Vagina (tissue), 2 donors: ENCODE data around the gene SLC16A8. TPM values are rescaled to one million over a fixed set of nuclear protein-coding genes. Genes with fewer than 3 reads are reported as not detected.

Source experiments
- DNase-seq, 2 donors: peaks; one replicate each; pipeline ENCODE4 v3.0.0-alpha.2; 2017; ENCODE audit errors: extremely low spot score in 2 of 2
- H3K27ac ChIP-seq: fragments of 200-600 bp; sonication (generic); one replicate; pipeline ENCODE4 v1.5.1; 2019
- H3K27me3 ChIP-seq: fragments of 200-600 bp; sonication (generic); one replicate; pipeline ENCODE4 v1.5.1; 2019
- H3K36me3 ChIP-seq, 2 donors: fragments of 200-600 bp; sonication (generic); one replicate each; pipeline ENCODE4 v1.5.1; 2017 to 2019
- H3K4me1 ChIP-seq: fragments of 200-600 bp; sonication (generic); one replicate; pipeline ENCODE4 v1.5.1; 2019
- H3K4me3 ChIP-seq, 2 donors: fragments of 200-600 bp; sonication (generic); 1 replicate in 1 of 2; 2 replicates in 1 of 2; pipeline ENCODE4 v1.5.1; 2016 to 2019
- H3K9me3 ChIP-seq: fragments of 200-600 bp; sonication (generic); one replicate; pipeline ENCODE4 v1.5.1; 2019
- POLR2A ChIP-seq, 2 donors: fragments of 450-650 bp; IDR thresholded peaks; one replicate each; pipeline ENCODE4 v1.6.1; 2017; ENCODE audit warnings: antibody characterized with exemption in 2 of 2, mild to moderate bottlenecking in 2 of 2, moderate library complexity in 2 of 2
- POLR2AphosphoS5 ChIP-seq, 2 donors: sonication (generic); formaldehyde crosslinking; IDR thresholded peaks; one replicate each; pipeline ENCODE4 v1.9.0; 2017; ENCODE audit warnings: antibody characterized with exemption in 2 of 2, mild to moderate bottlenecking in 2 of 2, low read depth in 1 of 2; ENCODE audit not compliant: insufficient read depth in 1 of 2
- intact Hi-C: fragments of 100-400 bp; cut with DNase I; formaldehyde crosslinking; loops from one replicate; pipeline ENCODE4 v1.15.1; 2023
- total RNA-seq: library from RNA; depleted of rRNA; stranded (reverse); fragments of >200 nt; gene quantifications from one replicate; pipeline ENCODE4 v1.2.3, GENCODE V29; 2016
- TF ChIP-seq, protein P1 (sequence below), 3 experiments: fragments of 450-650 bp in 2 of 3; fragments of 200-600 bp in 1 of 3; sonication (generic) in 1 of 3; IDR thresholded peaks; one replicate each; pipeline ENCODE4 v1.5.1; 2017 to 2019; ENCODE audit warnings: antibody characterized with exemption in 3 of 3, mild to moderate bottlenecking in 2 of 3, moderate library complexity in 2 of 3

SLC16A8 gene
- total RNA-seq, 1 donor from 2014 or later = 0.98 TPM

DNA sequence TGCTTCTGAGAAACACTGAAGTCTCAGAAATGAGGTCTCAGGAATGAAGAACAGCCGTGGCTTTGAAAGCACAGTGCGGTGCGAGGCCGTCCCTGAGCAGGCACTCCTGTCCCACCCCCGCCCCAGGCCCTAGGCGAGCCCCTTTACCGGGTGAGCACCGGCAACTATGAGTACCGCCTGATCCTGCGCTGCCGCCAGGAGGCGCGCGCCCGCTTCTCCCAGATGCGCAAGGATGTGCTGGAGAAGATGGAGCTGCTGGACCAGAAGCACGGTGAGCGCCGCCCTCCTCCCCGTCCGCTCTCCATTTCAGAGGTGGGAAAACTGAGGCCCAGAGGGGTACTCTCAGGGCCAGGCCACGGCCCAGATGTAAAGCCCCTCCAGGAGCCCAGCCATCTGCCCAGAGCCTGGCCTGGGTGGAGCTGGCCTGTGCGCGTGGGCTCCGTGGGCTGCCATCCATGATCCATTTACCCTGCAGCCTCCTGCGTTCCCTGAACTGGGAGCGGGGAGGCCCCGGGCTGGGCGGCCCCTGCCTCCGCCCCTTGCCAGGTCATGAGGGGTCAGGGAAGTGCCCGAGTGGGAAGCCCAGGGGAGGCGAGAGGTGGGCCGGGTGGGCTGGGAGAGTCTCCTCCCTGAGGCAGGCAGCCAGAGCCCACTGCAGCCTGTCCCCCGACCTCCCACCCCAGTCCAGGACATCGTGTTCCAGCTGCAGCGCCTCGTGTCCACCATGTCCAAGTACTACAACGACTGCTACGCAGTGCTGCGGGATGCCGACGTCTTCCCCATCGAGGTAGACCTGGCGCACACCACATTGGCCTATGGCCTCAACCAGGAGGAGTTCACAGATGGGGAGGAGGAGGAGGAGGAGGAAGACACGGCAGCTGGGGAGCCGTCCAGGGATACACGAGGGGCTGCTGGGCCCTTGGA lies 9.5 kb downstream of the SLC16A8 start:
- Histone ChIP-seq H3K4me3 (no peak overlapping the region), H3K27ac (no peak overlapping the region), H3K27me3 (no peaks in the 10 kb centered on the region), H3K9me3 (no peaks in the 10 kb centered on the region), H3K36me3 (peaks cover 0 to 36% of the 10 kb centered on the region in 2 donors), H3K4me1 (no peaks in the 10 kb centered on the region)
- TF ChIP-seq POLR2A (IDR thresholded peaks at IDR 0.05) (no peak), POLR2AphosphoS5 (IDR thresholded peaks at IDR 0.05; ENCODE audit: insufficient read depth in 1 of 2, low read depth in 1 of 2) (no peak)
- TF ChIP-seq, protein P1, sequence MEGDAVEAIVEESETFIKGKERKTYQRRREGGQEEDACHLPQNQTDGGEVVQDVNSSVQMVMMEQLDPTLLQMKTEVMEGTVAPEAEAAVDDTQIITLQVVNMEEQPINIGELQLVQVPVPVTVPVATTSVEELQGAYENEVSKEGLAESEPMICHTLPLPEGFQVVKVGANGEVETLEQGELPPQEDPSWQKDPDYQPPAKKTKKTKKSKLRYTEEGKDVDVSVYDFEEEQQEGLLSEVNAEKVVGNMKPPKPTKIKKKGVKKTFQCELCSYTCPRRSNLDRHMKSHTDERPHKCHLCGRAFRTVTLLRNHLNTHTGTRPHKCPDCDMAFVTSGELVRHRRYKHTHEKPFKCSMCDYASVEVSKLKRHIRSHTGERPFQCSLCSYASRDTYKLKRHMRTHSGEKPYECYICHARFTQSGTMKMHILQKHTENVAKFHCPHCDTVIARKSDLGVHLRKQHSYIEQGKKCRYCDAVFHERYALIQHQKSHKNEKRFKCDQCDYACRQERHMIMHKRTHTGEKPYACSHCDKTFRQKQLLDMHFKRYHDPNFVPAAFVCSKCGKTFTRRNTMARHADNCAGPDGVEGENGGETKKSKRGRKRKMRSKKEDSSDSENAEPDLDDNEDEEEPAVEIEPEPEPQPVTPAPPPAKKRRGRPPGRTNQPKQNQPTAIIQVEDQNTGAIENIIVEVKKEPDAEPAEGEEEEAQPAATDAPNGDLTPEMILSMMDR (IDR thresholded peaks at IDR 0.05) = no peak
- DNase-seq = no peak
- intact Hi-C loops = no loop called here

DNA sequence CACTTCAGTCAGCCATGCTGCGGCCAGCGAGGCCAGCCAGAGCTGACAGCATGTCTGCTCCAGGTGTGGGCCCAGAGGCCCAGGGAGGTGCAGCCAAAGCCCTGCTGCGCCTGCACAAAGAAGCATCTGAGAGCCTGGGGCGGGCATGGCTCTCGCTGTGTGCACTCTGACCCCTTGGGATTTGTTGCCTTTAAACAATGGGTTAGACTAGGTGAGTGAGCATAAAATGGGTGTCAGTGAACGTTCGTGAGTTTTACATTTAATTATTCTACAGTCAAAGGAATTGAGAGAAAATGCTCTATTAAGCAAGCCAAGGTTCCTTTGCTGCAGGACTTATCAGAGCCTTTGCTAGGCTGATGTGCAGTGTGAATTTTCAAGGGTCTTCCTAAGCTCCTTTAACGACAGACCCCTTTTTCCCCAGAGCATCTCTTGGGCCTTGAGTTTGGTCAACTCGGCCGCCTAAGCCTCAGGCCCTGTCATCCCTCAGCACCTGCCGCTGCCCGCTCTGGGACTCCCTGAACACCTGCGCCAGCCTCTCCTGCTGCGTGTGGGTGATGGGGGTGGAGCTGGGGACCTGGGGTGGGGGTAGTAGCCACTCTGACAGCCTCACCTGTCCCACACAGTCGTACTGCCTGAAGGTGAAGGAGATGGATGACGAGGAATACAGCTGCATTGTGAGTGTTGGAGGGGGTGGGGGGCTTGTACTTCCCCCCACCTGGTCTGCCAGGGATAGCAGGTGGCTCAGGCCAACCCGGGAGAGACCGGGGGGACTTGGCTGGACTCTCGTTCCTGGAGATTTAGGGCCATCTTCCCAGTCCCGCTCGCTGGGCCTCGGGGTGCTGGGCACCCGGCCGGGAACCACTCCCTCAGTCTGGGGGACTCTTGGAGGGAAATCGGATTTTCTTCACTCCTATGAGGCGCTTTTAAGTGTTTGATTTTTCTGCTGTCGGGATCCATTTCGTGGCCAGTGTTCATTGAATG lies 10.5 kb downstream of the SLC16A8 start:
- Histone ChIP-seq H3K4me1 (peaks cover 8% of the 10 kb centered on the region), H3K9me3 (no peaks in the 10 kb centered on the region), H3K36me3 (peaks cover 0 to 38% of the 10 kb centered on the region in 2 donors), H3K27me3 (no peaks in the 10 kb centered on the region), H3K27ac (no peak overlapping the region), H3K4me3 (no peak overlapping the region)
- intact Hi-C loops = no loop called here
- TF ChIP-seq POLR2A (IDR thresholded peaks at IDR 0.05) (no peak), POLR2AphosphoS5 (IDR thresholded peaks at IDR 0.05; ENCODE audit: insufficient read depth in 1 of 2, low read depth in 1 of 2) (no peak)
- no peak for DNase-seq

DNA sequence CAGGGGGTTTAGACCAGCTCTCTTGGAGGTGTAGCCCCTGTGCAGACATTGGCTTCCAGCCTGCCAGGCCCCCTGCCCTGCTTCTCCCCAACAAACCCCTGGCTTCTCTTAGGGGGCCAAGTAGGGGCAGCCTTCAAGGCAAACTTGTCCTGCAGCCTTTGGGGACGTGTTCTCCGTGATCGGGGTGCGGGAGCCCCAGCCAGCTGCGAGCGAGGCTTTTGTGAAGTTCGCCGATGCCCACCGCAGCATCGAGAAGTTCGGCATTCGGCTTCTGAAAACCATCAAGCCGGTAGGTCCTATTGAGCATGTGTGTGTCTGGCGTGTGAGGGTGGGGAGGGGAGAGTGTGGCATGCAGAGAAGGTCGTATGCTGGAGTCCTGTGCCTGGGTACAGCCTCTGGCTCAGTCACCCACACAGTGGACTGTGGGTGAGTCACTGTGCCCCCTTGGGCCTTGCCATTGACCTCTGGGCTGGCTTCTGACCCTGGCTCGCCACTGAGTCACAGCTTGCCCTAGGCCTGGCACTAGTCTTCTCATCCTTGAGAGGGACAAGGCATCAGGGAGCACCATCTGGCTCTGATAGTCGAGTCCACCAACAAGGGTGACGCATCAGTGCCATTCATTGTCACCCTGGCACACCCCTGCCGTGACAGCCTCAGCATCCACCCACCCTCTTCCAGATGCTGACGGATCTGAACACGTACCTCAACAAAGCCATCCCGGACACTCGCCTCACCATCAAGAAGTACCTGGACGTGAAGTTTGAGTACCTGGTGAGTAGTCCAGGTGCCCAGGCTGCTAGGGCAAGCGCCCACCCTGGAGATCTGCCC lies 11.4 kb downstream of the SLC16A8 start:
- H3K4me3 ChIP-seq = no peak overlapping the region
- H3K9me3 ChIP-seq = no peaks in the 10 kb centered on the region
- DNase-seq = no peak
- TF ChIP-seq POLR2A (IDR thresholded peaks at IDR 0.05) = no peak
- TF ChIP-seq, protein P1 (IDR thresholded peaks at IDR 0.05) = no peak
- TF ChIP-seq POLR2AphosphoS5 (IDR thresholded peaks at IDR 0.05; ENCODE audit: insufficient read depth in 1 of 2, low read depth in 1 of 2) = no peak
- peaks cover 0 to 47% of the 10 kb centered on the region in 2 donors for H3K36me3 ChIP-seq
- peaks cover 9% of the 10 kb centered on the region for H3K4me1 ChIP-seq
- intact Hi-C loops = no loop called here
- H3K27me3 ChIP-seq = no peaks in the 10 kb centered on the region
- no peak overlapping the region for H3K27ac ChIP-seq

DNA sequence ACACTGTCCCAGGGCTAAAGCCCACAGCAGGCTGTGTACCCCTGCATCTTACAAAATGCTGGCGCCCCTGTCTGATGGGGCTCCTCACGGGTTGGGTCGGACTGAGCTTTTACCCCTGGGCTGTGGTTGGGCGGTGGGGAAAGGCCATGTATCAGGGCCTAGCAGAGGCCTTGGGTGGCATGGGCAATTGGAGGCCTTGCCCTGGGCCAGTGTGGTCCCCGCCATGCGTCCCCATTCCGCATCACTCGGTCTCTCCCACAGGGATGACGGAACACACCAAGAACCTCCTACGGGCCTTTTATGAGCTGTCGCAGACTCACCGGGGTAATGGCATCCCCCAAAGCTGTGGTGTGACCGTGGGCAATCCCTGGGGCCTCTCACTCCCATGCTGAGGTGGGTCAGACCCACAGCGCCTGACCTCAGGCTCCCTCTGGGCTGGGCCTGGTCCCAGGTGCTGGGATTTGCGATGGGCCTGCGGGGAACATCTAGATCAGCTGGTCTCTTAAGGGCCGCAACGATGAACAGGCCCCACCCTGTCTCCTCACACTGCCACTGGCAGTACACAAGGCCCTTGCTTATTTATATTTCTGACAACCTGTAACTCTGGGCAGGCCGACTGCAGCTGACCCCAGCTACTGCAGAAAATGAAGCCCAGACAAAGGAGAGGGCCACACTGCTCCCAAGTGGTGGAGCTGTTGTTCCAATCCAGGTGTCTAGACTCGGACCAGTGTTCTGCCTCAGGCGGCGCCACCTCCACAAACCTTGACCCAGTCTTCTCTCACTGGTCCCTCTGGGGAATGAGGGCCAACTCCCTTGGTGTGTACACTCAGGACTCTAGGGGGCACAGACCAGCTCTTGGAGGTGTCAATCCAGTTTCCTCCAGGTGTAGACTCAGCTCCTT lies 12.3 kb downstream of the SLC16A8 start:
- no peaks in the 10 kb centered on the region for H3K27me3 ChIP-seq
- intact Hi-C loops = no loop called here
- no peak for DNase-seq
- H3K9me3 ChIP-seq = no peaks in the 10 kb centered on the region
- H3K4me3 ChIP-seq = no peak overlapping the region
- TF ChIP-seq, protein P1 (IDR thresholded peaks at IDR 0.05) = no peak
- TF ChIP-seq POLR2A (IDR thresholded peaks at IDR 0.05) = no peak
- no peak for TF ChIP-seq POLR2AphosphoS5 (IDR thresholded peaks at IDR 0.05; ENCODE audit: insufficient read depth in 1 of 2, low read depth in 1 of 2)
- H3K36me3 ChIP-seq = peaks cover 0 to 48% of the 10 kb centered on the region in 2 donors
- no peak overlapping the region for H3K27ac ChIP-seq
- H3K4me1 ChIP-seq = peaks cover 9% of the 10 kb centered on the region
